A673 (cell line): ENCODE data around the gene GRIK5. TPM values are rescaled to one million over a fixed set of nuclear protein-coding genes. Genes with fewer than 3 reads are reported as not detected.

Experiments
- BruUV-seq: library from RNA; stranded (reverse); fragments of 400-500 nt; replicated peaks from 2 replicates; lab custom pipeline; 2021; lab: Mats Ljungman, UMichigan
- CTCF ChIA-PET: fragments of 300-600 bp; sonication (Branson Sonifier 250); formaldehyde crosslinking; loops from one replicate; lab custom pipeline; 2022; ENCODE audit warnings: antibody characterized with exemption; lab: Charles Lee
- POLR2A ChIA-PET: fragments of 300-600 bp; sonication (Branson Sonifier 250); formaldehyde crosslinking; loops from one replicate; lab custom pipeline; 2022; ENCODE audit warnings: antibody characterized with exemption; ENCODE audit not compliant: low non-redundant PET; lab: Charles Lee
- DNase-seq: peaks from one replicate; pipeline ENCODE4 v3.0.0-alpha.2; 2015; ENCODE audit warnings: low spot score
- H3K27ac ChIP-seq: fragments of 200-600 bp; sonication (generic); 2 replicates; pipeline ENCODE4 v1.5.1; 2016; ENCODE audit warnings: mixed run types, low read depth, mild to moderate bottlenecking, mixed read lengths, antibody characterized with exemption, low read length; ENCODE audit not compliant: poor library complexity, severe bottlenecking
- H3K27me3 ChIP-seq: fragments of 200-600 bp; sonication (generic); replicated peaks from 2 replicates; pipeline ENCODE4 v1.6.1; 2017; ENCODE audit warnings: mixed run types, low read depth, mild to moderate bottlenecking, mixed read lengths, antibody characterized with exemption, low read length; ENCODE audit not compliant: insufficient read depth, poor library complexity
- H3K36me3 ChIP-seq: fragments of 200-600 bp; sonication (generic); 2 replicates; pipeline ENCODE4 v1.6.1; 2016; ENCODE audit warnings: mixed run types, mild to moderate bottlenecking, mixed read lengths, antibody characterized with exemption, low read length; ENCODE audit not compliant: insufficient read depth, poor library complexity, severe bottlenecking
- H3K4me1 ChIP-seq: fragments of 200-600 bp; sonication (generic); 2 replicates; pipeline ENCODE4 v1.6.1; 2017; ENCODE audit warnings: mixed run types, mild to moderate bottlenecking, mixed read lengths, antibody characterized with exemption, low read length; ENCODE audit not compliant: insufficient read depth, poor library complexity, severe bottlenecking
- H3K4me3 ChIP-seq: fragments of 200-600 bp; sonication (generic); 2 replicates; pipeline ENCODE4 v1.5.1; 2016; ENCODE audit warnings: low read depth, mixed run types, mild to moderate bottlenecking, mixed read lengths, low read length; ENCODE audit not compliant: poor library complexity, severe bottlenecking
- H3K9me3 ChIP-seq: fragments of 200-600 bp; sonication (generic); 2 replicates; pipeline ENCODE4 v1.6.1; 2016; ENCODE audit warnings: mixed run types, low read depth, mild to moderate bottlenecking, mixed read lengths, antibody characterized with exemption, low read length; ENCODE audit not compliant: poor library complexity, severe bottlenecking
- CTCF ChIP-seq: fragments of 300-800, 200-600 bp; sonication (generic); conservative IDR thresholded peaks from 2 replicates; pipeline ENCODE4 v1.5.1; 2017; ENCODE audit warnings: low read depth, mild to moderate bottlenecking, antibody characterized with exemption, low read length, moderate library complexity, mixed read lengths
- EZH2 ChIP-seq: fragments of 200-600 bp; sonication (generic); IDR thresholded peaks from 2 replicates; pipeline ENCODE4 v1.6.1; 2017; ENCODE audit warnings: borderline replicate concordance, low read depth, mild to moderate bottlenecking, mixed read lengths, antibody characterized with exemption, low read length; ENCODE audit not compliant: poor library complexity, severe bottlenecking
- intact Hi-C: fragments of 100-400 bp; cut with micrococcal nuclease; formaldehyde crosslinking; loops from one replicate; pipeline ENCODE4 v1.10.0; 2022; ENCODE audit not compliant: unreplicated experiment
- total RNA-seq: library from RNA; stranded (reverse); gene quantifications from 2 replicates; pipeline ENCODE4 v1.2.3, GENCODE V29; 2021

GRIK5 gene
- total RNA-seq, 1 experiment from 2014 or later = 24.0 TPM

DNA sequence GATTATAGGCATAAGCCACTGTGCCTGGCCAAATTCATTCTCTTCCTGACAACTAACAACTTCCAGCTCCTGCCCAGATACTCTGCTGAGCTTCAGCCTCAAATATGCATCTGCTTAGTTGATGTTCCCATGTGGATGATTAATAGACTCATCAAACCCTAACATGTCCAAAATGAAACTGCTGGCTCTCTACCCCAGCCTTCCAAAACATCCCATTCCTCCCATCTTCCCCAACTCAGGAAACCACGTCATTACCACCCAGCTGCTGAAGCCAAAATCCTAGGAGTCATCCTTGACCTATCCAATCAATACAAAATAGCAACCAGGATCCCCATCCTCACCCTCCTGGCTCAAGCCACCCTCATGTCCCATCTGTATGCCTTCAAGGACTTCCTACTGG is 41.4 kb upstream of the GRIK5 start:
- no peak for DNase-seq
- no peak for TF ChIP-seq EZH2
- no peak for TF ChIP-seq CTCF
- Histone ChIP-seq H3K27me3 (no peaks in the 10 kb centered on the region), H3K36me3 (no peaks in the 10 kb centered on the region), H3K9me3 (no peaks in the 10 kb centered on the region), H3K27ac (no peak overlapping the region), H3K4me1 (peaks cover 13% of the 10 kb centered on the region), H3K4me3 (no peak overlapping the region)
- CTCF ChIA-PET = no interaction called here
- intact Hi-C loops = no loop called here
- no TSS peak for BruUV-seq
- POLR2A ChIA-PET = no interaction called here

DNA sequence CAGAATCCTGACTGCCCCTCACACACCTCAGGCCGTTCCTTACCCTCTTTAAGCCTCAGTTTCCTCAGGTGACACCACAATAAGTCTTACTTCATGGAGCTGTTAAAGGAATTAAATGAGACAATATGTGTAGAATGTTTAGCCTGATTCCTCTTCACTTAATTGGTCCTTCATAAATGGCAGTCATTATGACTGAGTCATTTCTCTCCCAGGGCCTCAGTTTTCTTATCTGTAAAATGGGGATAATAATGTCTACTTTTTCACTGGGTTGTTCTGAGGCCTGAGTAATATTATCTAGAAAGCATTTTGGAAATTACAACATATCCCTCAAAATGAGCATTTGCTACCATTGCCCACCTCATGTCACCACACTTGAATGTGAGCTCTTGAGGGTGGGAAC is 40.7 kb upstream of the GRIK5 start:
- Histone ChIP-seq H3K27me3 (no peaks in the 10 kb centered on the region), H3K9me3 (no peaks in the 10 kb centered on the region), H3K36me3 (no peaks in the 10 kb centered on the region), H3K4me3 (no peak overlapping the region), H3K4me1 (peaks cover 13% of the 10 kb centered on the region), H3K27ac (no peak overlapping the region)
- no TSS peak for BruUV-seq
- intact Hi-C loops = no loop called here
- TF ChIP-seq CTCF = no peak
- TF ChIP-seq EZH2 = no peak
- CTCF ChIA-PET = no interaction called here
- POLR2A ChIA-PET = no interaction called here
- no peak for DNase-seq

- no peak for TF ChIP-seq EZH2
- no peak for TF ChIP-seq CTCF
- ChIA-PET CTCF (interaction anchor here (1.5 kb wide), 1 partner anchor 170 kb away, joined by 7 read pairs; no protein-coding TSS in a partner anchor), POLR2A (no interaction called here)
- Histone ChIP-seq H3K9me3 (no peaks in the 10 kb centered on the region), H3K4me3 (no peak overlapping the region), H3K27ac (no peak overlapping the region), H3K27me3 (no peaks in the 10 kb centered on the region), H3K36me3 (no peaks in the 10 kb centered on the region), H3K4me1 (peaks cover 13% of the 10 kb centered on the region)
- DNase-seq = no peak
- intact Hi-C loops = loop anchor here (5.0 kb wide), 3 partner anchors 217 to 327 kb away; partner anchors contain the start of gene MEGF8
- no TSS peak for BruUV-seq
Observed at GRCh38 chr19:42109896-42110295, 39.9 kb upstream of the GRIK5 start.
